HEK293T (cell line): ENCODE data around the gene UCHL3.

Experiments used
- CTCF ChIA-PET: fragments of 350-600 bp; formaldehyde crosslinking; extraction: SDS; loops from one replicate; lab custom pipeline; 2021; ENCODE audit warnings: antibody characterized with exemption, inconsistent platforms; lab: Yijun Ruan, JAX
- POLR2A ChIA-PET: fragments of 350-600 bp; formaldehyde crosslinking; extraction: SDS; loops from one replicate; lab custom pipeline; 2020; ENCODE audit warnings: antibody characterized with exemption, inconsistent platforms; lab: Yijun Ruan, JAX
- DNase-seq: peaks from one replicate; pipeline ENCODE4 v3.0.0; 2012; ENCODE audit warnings: mixed read lengths; ENCODE audit errors: extremely low spot score
- ARNT ChIP-seq: fragments of 450-650 bp; IDR thresholded peaks from 2 replicates; pipeline ENCODE4 v1.6.1; 2017; ENCODE audit warnings: mild to moderate bottlenecking
- BHLHE40 ChIP-seq: fragments of 450-650 bp; IDR thresholded peaks from 2 replicates; pipeline ENCODE4 v1.6.1; 2016; ENCODE audit warnings: mild to moderate bottlenecking, moderate library complexity, borderline replicate concordance
- CTBP1 ChIP-seq: fragments of 450-650 bp; IDR thresholded peaks from 2 replicates; pipeline ENCODE4 v1.6.1; 2016; ENCODE audit warnings: borderline replicate concordance
- ELF4 ChIP-seq: fragments of 450-650 bp; IDR thresholded peaks from 2 replicates; pipeline ENCODE4 v1.6.1; 2017; ENCODE audit warnings: antibody characterized with exemption
- FOXA1 ChIP-seq: fragments of 450-650 bp; IDR thresholded peaks from 2 replicates; pipeline ENCODE4 v1.6.1; 2016; ENCODE audit warnings: mild to moderate bottlenecking
- FOXK2 ChIP-seq: fragments of 450-650 bp; IDR thresholded peaks from 2 replicates; pipeline ENCODE4 v1.6.1; 2016; ENCODE audit warnings: mild to moderate bottlenecking
- FOXM1 ChIP-seq: fragments of 450-650 bp; IDR thresholded peaks from 2 replicates; pipeline ENCODE4 v1.6.1; 2017; ENCODE audit warnings: mild to moderate bottlenecking, borderline replicate concordance
- HDGF ChIP-seq: fragments of 450-650 bp; IDR thresholded peaks from 2 replicates; pipeline ENCODE4 v1.6.1; 2017; ENCODE audit warnings: antibody characterized with exemption, borderline replicate concordance
- L3MBTL2 ChIP-seq: fragments of 450-650 bp; conservative IDR thresholded peaks from 2 replicates; pipeline ENCODE4 v1.6.1; 2016; ENCODE audit warnings: mild to moderate bottlenecking
- LEF1 ChIP-seq: fragments of 450-650 bp; IDR thresholded peaks from 2 replicates; pipeline ENCODE4 v1.6.1; 2017; ENCODE audit warnings: mild to moderate bottlenecking, borderline replicate concordance
- NFRKB ChIP-seq: fragments of 450-650 bp; IDR thresholded peaks from 2 replicates; pipeline ENCODE4 v1.6.1; 2016; ENCODE audit warnings: mild to moderate bottlenecking, moderate library complexity
- PKNOX1 ChIP-seq: fragments of 450-650 bp; IDR thresholded peaks from 2 replicates; pipeline ENCODE4 v1.6.1; 2016
- SP1 ChIP-seq: fragments of 450-650 bp; IDR thresholded peaks from 2 replicates; pipeline ENCODE4 v1.6.1; 2017
- SUZ12 ChIP-seq: fragments of 450-650 bp; IDR thresholded peaks from 2 replicates; pipeline ENCODE4 v1.6.1; 2016; ENCODE audit warnings: mild to moderate bottlenecking
- TARDBP ChIP-seq: fragments of 450-650 bp; IDR thresholded peaks from 2 replicates; pipeline ENCODE4 v1.6.1; 2016
- ZNF384 ChIP-seq: fragments of 450-650 bp; IDR thresholded peaks from 2 replicates; pipeline ENCODE4 v1.6.1; 2016

Gene UCHL3

GRCh38 chr13:75512253-75512652 lies 37.3 kb upstream of the UCHL3 start:
- ChIA-PET POLR2A (no interaction called here), CTCF (no interaction called here)
- DNase-seq = no peak
- TF ChIP-seq SP1 (no peak), CTBP1 (no peak), PKNOX1 (no peak), HDGF (no peak), NFRKB (no peak), ARNT (no peak)

GRCh38 chr13:75513271-75513670 lies 36.3 kb upstream of the UCHL3 start:
- CTCF ChIA-PET = interaction anchor here (1.6 kb wide), 1 partner anchor 10 kb away, joined by 3 read pairs; no protein-coding TSS in a partner anchor
- TF ChIP-seq HDGF (no peak), BHLHE40 (no peak), ARNT (no peak), SUZ12 (no peak), FOXA1 (no peak), FOXK2 (no peak), FOXM1 (no peak), LEF1 (no peak), SP1 (no peak), NFRKB (no peak), PKNOX1 (no peak), L3MBTL2 (no peak), ZNF384 (no peak), ELF4 (no peak), CTBP1 (no peak), TARDBP (no peak)
- no peak for DNase-seq
- POLR2A ChIA-PET = no interaction called here

DNA sequence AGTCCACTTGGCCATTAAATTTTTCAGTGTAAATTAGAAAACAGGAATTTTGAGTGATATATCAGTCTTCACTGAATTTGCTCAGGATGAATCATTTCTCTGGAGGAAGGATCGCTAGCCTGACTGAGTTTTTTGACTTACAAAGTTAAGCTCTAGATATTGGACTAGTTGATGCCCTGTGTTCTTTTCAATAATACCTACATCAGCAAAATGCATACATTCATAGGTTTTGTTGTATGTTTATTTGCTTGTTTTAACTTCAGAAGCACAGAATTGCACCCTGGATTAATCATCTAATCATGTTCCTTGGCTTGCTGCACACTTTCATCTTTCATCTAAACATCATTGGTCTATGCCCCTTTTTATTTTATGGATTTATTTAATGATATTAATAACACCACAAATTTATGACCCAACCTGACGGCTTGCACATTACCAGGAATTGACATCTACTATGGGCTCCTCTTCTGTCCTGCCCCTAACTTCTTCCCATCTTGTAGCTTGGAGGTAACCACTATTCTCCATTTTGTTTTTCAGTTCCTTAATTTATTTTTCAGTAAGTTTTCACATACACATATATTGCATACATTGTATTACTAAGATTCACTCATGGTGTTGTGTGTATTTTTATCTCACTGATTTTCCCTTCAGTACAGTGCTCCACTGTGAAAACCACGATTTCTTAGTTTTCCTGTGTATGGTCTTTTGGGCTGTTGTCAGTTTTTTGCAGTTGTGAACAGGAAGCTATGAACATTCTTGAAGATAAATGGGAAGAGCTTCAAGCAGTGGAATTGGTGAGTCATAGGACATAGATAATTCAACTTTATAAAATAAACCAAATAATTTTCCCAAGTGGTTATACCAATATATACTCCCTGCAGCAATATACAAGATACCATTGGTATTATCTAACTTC lies 35.3 kb upstream of the UCHL3 start:
- CTCF ChIA-PET = interaction anchor here (0.7 to 1.6 kb wide), 2 partner anchors 9 to 51 kb away, joined by 3 read pairs; no protein-coding TSS in a partner anchor
- POLR2A ChIA-PET = no interaction called here
- no peak for TF ChIP-seq L3MBTL2
- no peak for TF ChIP-seq PKNOX1
- TF ChIP-seq ARNT = no peak
- DNase-seq = no peak

DNA sequence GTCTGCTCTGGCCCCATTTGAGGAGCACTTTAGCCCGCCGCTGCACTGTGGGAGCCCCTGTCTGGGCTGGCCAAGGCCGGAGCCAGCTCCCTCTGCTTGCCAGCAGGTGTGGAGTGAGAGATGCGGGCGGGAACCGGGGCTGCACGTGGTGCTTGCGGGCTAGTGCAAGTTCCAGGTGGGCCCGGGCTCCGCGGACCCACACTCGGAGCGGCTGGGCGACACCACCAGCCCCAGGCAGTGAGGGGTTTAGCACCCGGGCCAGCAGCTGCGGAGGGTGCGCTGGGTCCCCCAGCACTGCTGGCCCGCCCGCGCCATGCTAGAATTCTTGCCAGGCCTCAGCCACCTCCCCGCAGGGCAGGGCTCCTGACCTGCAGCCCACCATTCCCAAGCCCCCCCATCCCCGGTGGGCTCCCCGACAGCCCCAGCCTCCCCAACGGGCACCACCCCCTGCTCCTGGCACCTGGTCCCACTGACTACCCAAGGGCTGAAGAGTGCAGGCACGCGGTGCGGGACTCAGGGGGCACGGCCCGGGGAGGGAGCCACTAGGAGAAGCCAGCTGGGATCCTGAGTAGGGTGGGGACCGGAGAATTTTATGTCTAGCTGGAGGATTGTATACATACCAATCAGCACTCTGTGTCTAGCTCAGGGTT lies 31.0 kb upstream of the UCHL3 start:
- ChIA-PET CTCF (no interaction called here), POLR2A (no interaction called here)
- TF ChIP-seq FOXA1 = no peak
- no peak for TF ChIP-seq BHLHE40
- no peak for TF ChIP-seq LEF1
- no peak for TF ChIP-seq NFRKB
- no peak for TF ChIP-seq SP1
- no peak for TF ChIP-seq HDGF
- no peak for TF ChIP-seq CTBP1
- no peak for TF ChIP-seq FOXM1
- no peak for TF ChIP-seq L3MBTL2
- TF ChIP-seq SUZ12 = no peak
- no peak for TF ChIP-seq ELF4
- TF ChIP-seq ZNF384 = no peak
- no peak for TF ChIP-seq FOXK2
- no peak for DNase-seq

- no peak for DNase-seq
- ChIA-PET POLR2A (no interaction called here), CTCF (no interaction called here)
- TF ChIP-seq TARDBP = no peak
- TF ChIP-seq ARNT = no peak
- no peak for TF ChIP-seq PKNOX1
- TF ChIP-seq NFRKB = no peak
- no peak for TF ChIP-seq LEF1
- no peak for TF ChIP-seq BHLHE40
- no peak for TF ChIP-seq SUZ12
- TF ChIP-seq FOXA1 = no peak
- no peak for TF ChIP-seq HDGF
- TF ChIP-seq CTBP1 = no peak
- no peak for TF ChIP-seq FOXK2
- no peak for TF ChIP-seq ZNF384
- no peak for TF ChIP-seq L3MBTL2
- no peak for TF ChIP-seq FOXM1
- no peak for TF ChIP-seq SP1
Observed at GRCh38 chr13:75521956-75522355, 27.6 kb upstream of the UCHL3 start.
